GM12875 (cell line): ENCODE results near the gene SLC39A11.
"Not testable (repeated sequence)": the region's sequence is repeated elsewhere in the genome, so short reads cannot be mapped to it uniquely, and the experiment has no call there.

ENCODE experiments used
- H3K4me3 ChIP-seq: one replicate; pipeline ENCODE4 v1.5.1; 2011; ENCODE audit warnings: low read depth, low read length, control low read depth
- CTCF ChIP-seq: IDR thresholded peaks from 2 replicates; pipeline ENCODE4 v1.5.1; 2011; ENCODE audit warnings: low read depth, mild to moderate bottlenecking, control low read depth, inconsistent platforms, low read length, moderate library complexity, borderline replicate concordance; ENCODE audit not compliant: insufficient read depth

SLC39A11 gene

DNA sequence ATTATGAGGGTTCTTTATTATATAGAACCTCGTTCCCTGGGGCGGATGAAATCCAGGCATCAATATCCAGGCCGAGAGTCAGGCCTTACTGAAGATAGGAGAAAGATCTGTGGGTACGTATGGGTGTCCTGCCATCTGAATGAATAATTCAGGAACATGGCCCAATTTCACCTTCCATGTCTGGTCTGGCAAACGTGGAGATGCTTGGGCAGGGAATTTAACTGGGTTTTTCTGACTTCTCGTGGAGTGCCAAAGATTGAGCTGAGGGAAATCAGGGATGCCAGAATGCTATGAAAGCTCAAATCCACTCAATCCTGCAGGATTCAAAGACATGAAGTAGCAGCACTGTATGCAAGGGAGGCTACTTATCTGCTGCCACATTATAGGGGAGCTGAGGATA is 302.8 kb downstream of the SLC39A11 start:
- no peak for TF ChIP-seq CTCF
- no peak overlapping the region for H3K4me3 ChIP-seq

DNA sequence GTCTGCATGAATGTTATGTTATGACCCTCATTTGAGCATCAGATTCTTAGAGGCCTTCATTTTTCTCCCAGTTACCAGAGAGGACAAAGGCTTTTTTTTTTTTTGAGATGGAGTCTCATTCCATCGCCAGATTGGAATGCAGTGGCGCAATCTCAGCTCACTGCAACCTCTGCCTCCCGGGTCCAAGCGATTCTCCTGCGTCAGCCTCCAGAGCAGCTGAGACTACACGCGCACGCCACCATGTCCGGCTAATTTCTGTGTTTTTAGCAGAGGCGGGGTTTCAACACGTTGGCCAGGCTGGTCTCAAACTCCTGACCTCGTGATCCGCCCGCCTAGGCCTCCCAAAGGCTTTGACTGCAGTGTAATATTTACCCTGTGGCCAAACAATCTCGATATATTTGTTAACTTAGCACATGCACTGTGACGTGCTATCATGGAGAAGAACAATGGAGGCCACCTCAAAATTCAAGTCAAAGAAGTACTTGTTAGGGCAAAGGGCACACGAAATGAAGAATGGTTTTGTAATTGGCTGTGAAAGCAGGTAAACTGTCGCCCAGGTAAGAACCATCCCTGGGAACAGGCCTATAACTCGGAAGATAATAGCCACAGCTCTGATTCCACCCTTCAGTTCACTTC is 303.4 kb downstream of the SLC39A11 start:
- no peak for TF ChIP-seq CTCF
- no peak overlapping the region for H3K4me3 ChIP-seq

DNA sequence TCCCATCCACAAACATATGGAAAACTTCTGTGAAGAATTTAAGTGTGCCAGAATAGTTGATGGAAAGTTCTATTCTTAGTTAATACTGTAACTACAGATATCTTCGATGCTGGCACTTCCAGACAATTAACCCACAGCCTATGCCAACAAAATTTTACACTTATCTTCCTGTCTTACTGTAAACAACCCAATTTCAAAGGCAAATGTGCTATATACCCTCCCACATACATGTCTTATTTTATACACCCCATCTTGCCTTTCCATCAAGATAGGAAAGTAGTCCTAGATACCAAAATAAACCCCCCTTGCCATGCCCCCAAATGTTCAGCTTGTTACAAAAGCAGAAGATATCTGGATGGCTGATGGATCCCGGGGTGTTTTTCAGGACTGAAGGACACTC is 306.3 kb downstream of the SLC39A11 start:
- no peak overlapping the region for H3K4me3 ChIP-seq
- TF ChIP-seq CTCF, result no peak

GRCh38 chr17:72782985-72783701 is 309.3 kb downstream of the SLC39A11 start:
- TF ChIP-seq CTCF, result no peak
- no peak overlapping the region for H3K4me3 ChIP-seq

DNA sequence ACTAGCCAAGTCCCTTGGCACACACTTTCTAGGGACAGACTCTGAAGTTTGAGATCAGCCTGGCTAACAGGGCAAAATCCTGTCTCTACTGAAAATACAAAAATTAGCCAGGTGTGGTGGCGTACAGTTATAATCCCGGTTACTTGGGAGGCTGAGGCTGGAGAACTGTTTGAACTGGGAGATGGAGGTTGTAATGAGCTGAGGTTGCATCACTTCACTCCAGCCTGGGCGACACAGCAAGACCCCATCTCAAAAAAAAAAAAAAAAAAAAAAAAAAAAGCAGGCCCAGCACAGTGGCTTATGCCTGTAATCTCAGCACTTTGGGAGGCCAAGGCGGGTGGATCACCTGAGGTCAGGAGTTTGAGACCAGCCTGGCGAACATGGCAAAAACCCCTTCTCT is 310.1 kb downstream of the SLC39A11 start:
- H3K4me3 ChIP-seq, result not testable (repeated sequence)

- no peak for TF ChIP-seq CTCF
- H3K4me3 ChIP-seq, result no peak overlapping the region
Measured at GRCh38 chr17:72778169-72779151, 314.0 kb downstream of the SLC39A11 start.

DNA sequence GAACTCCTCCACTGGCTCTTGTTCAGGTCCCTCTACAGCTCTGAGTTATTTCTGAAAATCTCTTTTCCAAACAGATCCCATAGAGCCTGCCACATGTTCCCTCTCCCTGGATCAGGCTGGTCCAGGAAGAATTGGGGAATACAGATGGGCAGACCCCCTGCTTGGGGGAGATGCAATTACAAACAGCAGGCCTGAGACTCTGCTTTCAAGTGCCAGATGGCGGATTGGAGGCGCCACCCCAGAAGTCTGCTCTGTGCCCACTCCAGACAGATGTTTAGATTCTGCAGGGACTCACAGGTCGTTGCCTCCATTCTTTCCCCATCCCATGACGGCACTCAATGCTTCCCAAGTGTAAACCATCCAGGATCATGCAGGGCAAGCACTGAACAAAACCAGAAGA is 316.6 kb downstream of the SLC39A11 start:
- TF ChIP-seq CTCF, result no peak
- no peak overlapping the region for H3K4me3 ChIP-seq
